Head of caudate nucleus (tissue), 42 donors: ENCODE results near the gene KIF14.

ENCODE experiments used
- DNase-seq, 42 donors: peaks; one replicate each; pipeline versions ENCODE4 v3.0.0 to v3.0.0-alpha.2; 2020 to 2021; ENCODE audit warnings: mixed read lengths in 7 of 42
- intact Hi-C: fragments of 100-400 bp; cut with DNase I; formaldehyde crosslinking; loops from one replicate; pipeline ENCODE4 v1.15.0; 2022

KIF14 gene

DNA sequence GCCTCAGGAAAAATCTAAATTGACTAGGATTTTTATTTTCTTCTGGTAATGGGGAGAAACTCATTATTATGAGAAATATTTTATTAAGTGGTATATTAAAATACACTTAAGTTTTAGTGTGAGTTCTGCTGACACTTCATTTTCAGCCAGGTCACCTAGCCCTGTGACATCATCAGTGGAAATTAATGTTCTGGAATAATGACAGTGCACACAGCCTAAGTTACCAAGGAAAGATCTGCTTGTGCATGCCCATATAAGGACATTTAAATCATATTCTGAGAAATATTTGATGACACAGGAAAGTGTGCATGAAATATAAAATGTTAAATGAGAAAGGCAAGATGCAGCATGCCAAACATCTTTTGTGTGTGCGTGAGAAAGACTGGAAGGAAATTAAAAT, 102.0 kb downstream of the KIF14 start:
- intact Hi-C loops: loop anchor here (10.0 kb wide), 1 partner anchor 834 kb away; no protein-coding TSS in a partner anchor
- no peak for DNase-seq

- intact Hi-C loops: loop anchor here (10.0 kb wide), 1 partner anchor 827 kb away; no protein-coding TSS in a partner anchor
- DNase-seq: peak in 20 of 42 donors; percentile 22 to 77 (median 37)
These were observed 108.4 kb downstream of the KIF14 start for GRCh38 chr1:200512191-200512590.

- peak in 41 of 42 donors; percentile 19 to 92 (median 81) for DNase-seq
- intact Hi-C loops: loop anchor here (10.0 kb wide), 1 partner anchor 825 kb away; no protein-coding TSS in a partner anchor
These were observed 110.3 kb downstream of the KIF14 start for GRCh38 chr1:200510228-200510623.

DNA sequence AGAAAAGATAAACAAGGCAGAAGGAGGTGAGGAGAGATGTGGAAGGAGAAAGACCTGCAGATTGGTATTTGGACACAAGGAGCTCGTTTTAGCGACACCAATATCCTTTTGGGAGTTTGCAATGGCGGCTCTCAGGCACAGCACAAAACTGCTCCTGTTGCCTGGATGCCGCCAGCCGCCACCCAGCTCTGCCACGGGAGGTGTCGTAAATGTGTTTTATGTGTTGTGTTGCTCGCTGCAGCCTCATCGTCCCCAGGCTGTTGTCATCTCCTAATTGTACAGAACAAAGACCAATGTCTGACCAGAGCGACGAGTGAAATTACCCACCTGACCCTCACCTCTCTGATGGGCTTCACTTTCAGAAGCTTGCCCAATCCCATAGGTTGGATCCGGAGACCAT, 114.1 kb downstream of the KIF14 start:
- intact Hi-C loops: no loop called here
- no peak for DNase-seq

- DNase-seq: no peak
- intact Hi-C loops: no loop called here
These were observed 115.3 kb downstream of the KIF14 start for GRCh38 chr1:200505257-200505656.
